PC-9 (cell line): ENCODE results near the gene PCK2.

Source experiments
- EZH2 ChIP-seq: fragments of 200-600 bp; sonication (generic); IDR thresholded peaks from 2 replicates; pipeline ENCODE4 v1.8.0; 2017; ENCODE audit warnings: antibody characterized with exemption, low read depth
- TF ChIP-seq, protein P1 (sequence below): fragments of 200-600 bp; sonication (generic); conservative IDR thresholded peaks from 2 replicates; pipeline ENCODE4 v1.6.1; 2017; ENCODE audit warnings: mixed run types, antibody characterized with exemption, mild to moderate bottlenecking, moderate library complexity

DNA sequence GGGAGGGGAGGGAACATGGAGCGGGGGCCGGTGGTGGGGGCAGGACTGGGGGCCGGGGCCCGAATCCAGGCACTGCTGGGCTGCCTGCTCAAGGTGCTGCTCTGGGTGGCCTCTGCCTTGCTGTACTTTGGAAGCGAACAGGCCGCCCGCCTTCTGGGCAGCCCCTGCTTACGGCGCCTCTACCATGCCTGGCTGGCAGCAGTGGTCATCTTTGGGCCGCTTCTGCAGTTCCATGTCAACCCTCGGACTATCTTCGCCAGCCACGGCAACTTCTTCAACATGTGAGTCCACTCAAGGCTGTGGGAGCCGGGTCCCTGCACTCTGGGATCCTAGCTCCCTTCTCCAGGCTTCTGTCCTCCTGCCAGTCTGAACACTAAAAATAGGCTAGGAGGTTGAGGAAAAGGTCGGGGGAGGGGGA is 37.4 kb downstream of the PCK2 start:
- TF ChIP-seq, protein P1, sequence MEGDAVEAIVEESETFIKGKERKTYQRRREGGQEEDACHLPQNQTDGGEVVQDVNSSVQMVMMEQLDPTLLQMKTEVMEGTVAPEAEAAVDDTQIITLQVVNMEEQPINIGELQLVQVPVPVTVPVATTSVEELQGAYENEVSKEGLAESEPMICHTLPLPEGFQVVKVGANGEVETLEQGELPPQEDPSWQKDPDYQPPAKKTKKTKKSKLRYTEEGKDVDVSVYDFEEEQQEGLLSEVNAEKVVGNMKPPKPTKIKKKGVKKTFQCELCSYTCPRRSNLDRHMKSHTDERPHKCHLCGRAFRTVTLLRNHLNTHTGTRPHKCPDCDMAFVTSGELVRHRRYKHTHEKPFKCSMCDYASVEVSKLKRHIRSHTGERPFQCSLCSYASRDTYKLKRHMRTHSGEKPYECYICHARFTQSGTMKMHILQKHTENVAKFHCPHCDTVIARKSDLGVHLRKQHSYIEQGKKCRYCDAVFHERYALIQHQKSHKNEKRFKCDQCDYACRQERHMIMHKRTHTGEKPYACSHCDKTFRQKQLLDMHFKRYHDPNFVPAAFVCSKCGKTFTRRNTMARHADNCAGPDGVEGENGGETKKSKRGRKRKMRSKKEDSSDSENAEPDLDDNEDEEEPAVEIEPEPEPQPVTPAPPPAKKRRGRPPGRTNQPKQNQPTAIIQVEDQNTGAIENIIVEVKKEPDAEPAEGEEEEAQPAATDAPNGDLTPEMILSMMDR: no peak
- TF ChIP-seq EZH2: no peak
